Ishikawa (cell line): ENCODE measurements around the gene PCBD2.

Experiments
- CREB1 ChIP-seq: IDR thresholded peaks from 2 replicates; pipeline ENCODE4 v1.6.1; 2012; ENCODE audit warnings: low read depth
- EP300 ChIP-seq: IDR thresholded peaks from 2 replicates; pipeline ENCODE4 v1.6.1; 2012; ENCODE audit warnings: borderline replicate concordance
- FOXM1 ChIP-seq: IDR thresholded peaks from 2 replicates; pipeline ENCODE4 v1.6.1; 2012; ENCODE audit warnings: low read depth, borderline replicate concordance
- NFIC ChIP-seq: IDR thresholded peaks from 2 replicates; pipeline ENCODE4 v1.6.1; 2012
- TAF1 ChIP-seq: IDR thresholded peaks from 2 replicates; pipeline ENCODE4 v1.6.1; 2012; ENCODE audit warnings: low read depth, mild to moderate bottlenecking
- TEAD4 ChIP-seq: IDR thresholded peaks from 2 replicates; pipeline ENCODE4 v1.6.1; 2012
- YY1 ChIP-seq: IDR thresholded peaks from 2 replicates; pipeline ENCODE4 v1.6.1; 2012; ENCODE audit warnings: low read depth
- ZBTB7A ChIP-seq: IDR thresholded peaks from 2 replicates; pipeline ENCODE4 v1.6.1; 2012; ENCODE audit warnings: low read depth
- TF ChIP-seq, protein P1 (sequence below): IDR thresholded peaks from 2 replicates; pipeline ENCODE4 v1.6.1; 2012; ENCODE audit warnings: low read depth, mild to moderate bottlenecking

DNA sequence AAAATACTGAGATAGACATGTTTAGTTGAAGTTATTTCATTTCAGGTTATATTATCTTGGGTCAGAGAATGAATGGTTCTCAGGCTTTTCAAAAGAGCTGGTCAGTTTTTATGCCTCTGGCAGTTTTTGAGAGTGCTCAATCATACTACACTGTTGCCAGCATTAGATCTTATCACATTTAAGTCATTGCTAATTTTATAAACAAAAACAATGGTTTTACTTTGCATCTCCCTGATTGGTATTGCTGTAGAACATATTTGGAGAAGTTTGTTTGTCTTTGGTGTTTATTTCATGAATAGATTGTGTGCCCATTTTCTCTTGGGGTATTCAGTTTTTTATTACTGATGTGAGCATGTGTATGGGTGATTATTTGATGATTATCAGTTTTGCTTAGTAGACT, 64.2 kb downstream of the PCBD2 start:
- no peak for TF ChIP-seq TEAD4
- TF ChIP-seq, protein P1, sequence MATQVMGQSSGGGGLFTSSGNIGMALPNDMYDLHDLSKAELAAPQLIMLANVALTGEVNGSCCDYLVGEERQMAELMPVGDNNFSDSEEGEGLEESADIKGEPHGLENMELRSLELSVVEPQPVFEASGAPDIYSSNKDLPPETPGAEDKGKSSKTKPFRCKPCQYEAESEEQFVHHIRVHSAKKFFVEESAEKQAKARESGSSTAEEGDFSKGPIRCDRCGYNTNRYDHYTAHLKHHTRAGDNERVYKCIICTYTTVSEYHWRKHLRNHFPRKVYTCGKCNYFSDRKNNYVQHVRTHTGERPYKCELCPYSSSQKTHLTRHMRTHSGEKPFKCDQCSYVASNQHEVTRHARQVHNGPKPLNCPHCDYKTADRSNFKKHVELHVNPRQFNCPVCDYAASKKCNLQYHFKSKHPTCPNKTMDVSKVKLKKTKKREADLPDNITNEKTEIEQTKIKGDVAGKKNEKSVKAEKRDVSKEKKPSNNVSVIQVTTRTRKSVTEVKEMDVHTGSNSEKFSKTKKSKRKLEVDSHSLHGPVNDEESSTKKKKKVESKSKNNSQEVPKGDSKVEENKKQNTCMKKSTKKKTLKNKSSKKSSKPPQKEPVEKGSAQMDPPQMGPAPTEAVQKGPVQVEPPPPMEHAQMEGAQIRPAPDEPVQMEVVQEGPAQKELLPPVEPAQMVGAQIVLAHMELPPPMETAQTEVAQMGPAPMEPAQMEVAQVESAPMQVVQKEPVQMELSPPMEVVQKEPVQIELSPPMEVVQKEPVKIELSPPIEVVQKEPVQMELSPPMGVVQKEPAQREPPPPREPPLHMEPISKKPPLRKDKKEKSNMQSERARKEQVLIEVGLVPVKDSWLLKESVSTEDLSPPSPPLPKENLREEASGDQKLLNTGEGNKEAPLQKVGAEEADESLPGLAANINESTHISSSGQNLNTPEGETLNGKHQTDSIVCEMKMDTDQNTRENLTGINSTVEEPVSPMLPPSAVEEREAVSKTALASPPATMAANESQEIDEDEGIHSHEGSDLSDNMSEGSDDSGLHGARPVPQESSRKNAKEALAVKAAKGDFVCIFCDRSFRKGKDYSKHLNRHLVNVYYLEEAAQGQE, result no peak
- no peak for TF ChIP-seq FOXM1
- no peak for TF ChIP-seq YY1
- TF ChIP-seq ZBTB7A, result no peak
- no peak for TF ChIP-seq EP300
- TF ChIP-seq TAF1, result no peak
- TF ChIP-seq CREB1, result no peak
- TF ChIP-seq NFIC, result no peak
